BJ (cell line): Measurements from ENCODE around the gene PAK5. TPM values are rescaled to one million over a fixed set of nuclear protein-coding genes. Genes with fewer than 3 reads are reported as not detected.

ENCODE experiments used
- CTCF ChIA-PET: fragments of 350-600 bp; formaldehyde crosslinking; extraction: SDS; loops from one replicate; lab custom pipeline; 2021; ENCODE audit warnings: antibody characterized with exemption, inconsistent platforms; lab: Yijun Ruan, JAX
- POLR2A ChIA-PET: fragments of 300-600 bp; sonication (Branson Sonifier 250); formaldehyde crosslinking; extraction: SDS; loops from one replicate; lab custom pipeline; 2021; ENCODE audit warnings: antibody characterized with exemption; lab: Charles Lee
- DNase-seq: peaks from one replicate; pipeline ENCODE4 v3.0.0-alpha.2; 2011; ENCODE audit warnings: low read depth
- H3K27me3 ChIP-seq: 2 replicates; pipeline ENCODE4 v1.6.0; 2011; ENCODE audit warnings: low read length; ENCODE audit not compliant: control insufficient read depth, insufficient read depth
- H3K36me3 ChIP-seq: 2 replicates; pipeline ENCODE4 v1.5.1; 2011; ENCODE audit warnings: low read length; ENCODE audit not compliant: control insufficient read depth, insufficient read depth
- H3K4me3 ChIP-seq: 2 replicates; pipeline ENCODE4 v1.5.1; 2011; ENCODE audit warnings: low read depth, mild to moderate bottlenecking, control low read depth, low read length
- CTCF ChIP-seq: IDR thresholded peaks from 2 replicates; pipeline ENCODE4 v1.5.1; 2011; ENCODE audit warnings: low read depth, mild to moderate bottlenecking, control low read depth, inconsistent platforms, low read length, moderate library complexity; ENCODE audit not compliant: insufficient read depth
- polyA plus RNA-seq: library from polyadenylated mRNA; depleted of rRNA; stranded (reverse); fragments of >200 nt; gene quantifications from 2 replicates; pipeline ENCODE4 v1.2.3, GENCODE V29; 2011

The PAK5 gene
- polyA plus RNA-seq, 1 experiment = not detected

GRCh38 chr20:9496155-9496554 is 342.7 kb downstream of the PAK5 start:
- no peak for TF ChIP-seq CTCF
- H3K4me3 ChIP-seq = no peak overlapping the region
- H3K36me3 ChIP-seq = no peaks in the 10 kb centered on the region
- ChIA-PET POLR2A (interaction anchor here (0.6 kb wide), 1 partner anchor 17 kb away, joined by 3 read pairs; no protein-coding TSS in a partner anchor), CTCF (no interaction called here)
- no peak for DNase-seq
- H3K27me3 ChIP-seq = 0 out of 2 replicates have a peak, but pooled peaks cover 2% of the 10 kb centered on the region

GRCh38 chr20:9495701-9496100 is 343.2 kb downstream of the PAK5 start:
- CTCF ChIA-PET = no interaction called here
- DNase-seq = no peak
- POLR2A ChIA-PET = no interaction called here

GRCh38 chr20:9493803-9494202 is 345.1 kb downstream of the PAK5 start:
- no peak for DNase-seq
- no peak for TF ChIP-seq CTCF
- no peaks in the 10 kb centered on the region for H3K27me3 ChIP-seq
- no peak overlapping the region for H3K4me3 ChIP-seq
- CTCF ChIA-PET = interaction anchor here (1.1 kb wide), 1 partner anchor 86 kb away, joined by 3 read pairs; no protein-coding TSS in a partner anchor
- no peaks in the 10 kb centered on the region for H3K36me3 ChIP-seq
- POLR2A ChIA-PET = no interaction called here

More at GRCh38 chr20:9495701-9496100, 343.2 kb downstream of the PAK5 start:
- no peak overlapping the region for H3K4me3 ChIP-seq
- H3K27me3 ChIP-seq = 0 out of 2 replicates have a peak, but pooled peaks cover 2% of the 10 kb centered on the region
- no peak for TF ChIP-seq CTCF
- no peaks in the 10 kb centered on the region for H3K36me3 ChIP-seq

- Histone ChIP-seq H3K4me3 (no peak overlapping the region), H3K27me3 (no peaks in the 10 kb centered on the region), H3K36me3 (no peaks in the 10 kb centered on the region)
- no peak for DNase-seq
- ChIA-PET CTCF (interaction anchor here (1.2 kb wide), 1 partner anchor 11 kb away, joined by 3 read pairs; no protein-coding TSS in a partner anchor), POLR2A (no interaction called here)
- no peak for TF ChIP-seq CTCF
Observed at GRCh38 chr20:9492067-9492466, 346.8 kb downstream of the PAK5 start.

- POLR2A ChIA-PET = no interaction called here
- Histone ChIP-seq H3K27me3 (no peaks in the 10 kb centered on the region), H3K4me3 (no peak overlapping the region), H3K36me3 (no peaks in the 10 kb centered on the region)
- DNase-seq = no peak
- TF ChIP-seq CTCF = no peak
- CTCF ChIA-PET = interaction anchor here (0.7 to 1.2 kb wide), 2 partner anchors 10 to 1440 kb away, joined by 3 to 4 read pairs; no protein-coding TSS in a partner anchor
Observed at GRCh38 chr20:9491324-9491723, 347.6 kb downstream of the PAK5 start.
